DMS114 treated with DMSO at 0.1 percent for 48 hours (cell line): Measurements from ENCODE around the gene CD163.
A peak's percentile ranks its signal among the peaks of the same experiment; 100 is the strongest.
"Not testable (repeated sequence)": the region's sequence is repeated elsewhere in the genome, so short reads cannot be mapped to it uniquely, and the experiment has no call there.

ENCODE experiments used
- DNase-seq: peaks from one replicate; lab custom pipeline; 2025; ENCODE audit not compliant: unreplicated experiment; lab: John Stamatoyannopoulos, UW

The CD163 gene

DNA sequence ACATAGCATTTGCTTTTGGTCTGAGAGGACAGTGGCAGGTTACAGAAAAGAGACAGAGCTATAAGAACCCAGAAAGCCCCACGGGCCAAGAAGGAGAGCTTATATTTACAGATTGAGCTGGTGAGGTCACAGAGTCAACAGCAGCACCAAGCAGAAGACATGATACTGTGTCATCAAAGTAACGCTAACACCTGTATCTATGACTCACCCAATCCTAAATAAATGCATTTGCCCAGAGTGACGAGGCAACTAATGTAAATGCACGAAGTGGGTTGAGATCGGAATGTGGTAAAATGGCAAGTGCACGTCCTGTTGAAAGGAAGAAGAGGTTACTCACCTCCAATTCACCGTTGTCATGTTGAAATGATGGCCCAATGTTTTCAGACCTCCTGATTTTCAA is 52.9 kb downstream of the CD163 start:
- DNase-seq, result no peak

DNA sequence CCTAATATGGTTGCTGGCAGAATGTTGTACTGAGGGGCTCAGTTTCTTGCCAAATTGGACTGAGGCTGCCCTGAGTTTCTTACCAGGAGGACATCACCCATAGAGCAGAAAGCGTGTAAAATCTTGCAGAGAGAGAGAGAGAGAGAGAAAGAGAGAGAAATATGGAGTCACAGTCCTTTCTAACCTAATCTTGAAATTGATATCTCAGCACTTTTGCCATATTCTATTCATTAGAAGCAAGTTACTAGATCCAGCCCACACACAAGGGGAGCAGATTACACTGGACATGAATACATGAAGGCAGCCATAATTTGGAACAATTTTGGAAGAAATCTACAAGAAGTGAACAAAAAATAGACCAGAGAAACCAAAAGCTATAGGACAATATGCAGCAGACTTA is 55.5 kb downstream of the CD163 start:
- no peak for DNase-seq

DNA sequence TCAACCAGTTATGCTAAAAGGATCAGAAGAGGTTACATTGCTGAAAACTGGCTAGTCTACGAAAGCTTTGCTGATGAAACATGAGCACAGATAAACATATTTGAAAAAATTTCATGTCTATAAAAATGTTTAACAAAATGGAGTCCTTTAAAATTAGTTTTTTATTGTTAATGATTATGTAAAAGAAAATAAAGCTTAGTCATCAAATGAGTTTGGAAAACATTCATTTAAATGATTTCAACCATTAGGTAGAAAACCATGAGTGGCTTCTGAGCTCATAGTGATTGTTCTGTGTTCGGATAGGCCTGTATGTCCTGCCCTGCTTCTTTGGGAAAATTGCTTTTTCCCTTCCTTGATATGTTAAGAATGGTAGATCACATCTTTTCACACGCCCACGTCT is 59.0 kb downstream of the CD163 start:
- no peak for DNase-seq

DNA sequence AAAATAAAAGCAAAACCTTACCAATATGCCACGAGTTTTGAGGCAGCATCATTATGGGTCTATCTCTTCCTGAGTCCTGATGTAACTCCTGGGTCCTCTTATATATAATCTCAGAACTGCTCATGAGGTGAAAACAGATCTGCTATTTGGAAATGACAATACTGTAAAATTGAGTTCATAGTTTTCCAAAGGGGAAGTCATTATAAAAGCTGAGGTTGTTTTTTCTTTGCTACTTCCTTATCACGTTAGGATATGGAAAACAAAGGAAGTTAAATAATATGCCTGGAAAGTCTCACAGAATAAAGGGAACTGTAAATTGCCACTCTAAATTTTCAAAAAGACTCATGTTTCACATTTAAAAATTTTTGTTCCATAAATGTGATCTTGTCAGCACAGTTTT is 59.5 kb downstream of the CD163 start, which contains the start of gene CD163L1:
TSS of gene CD163L1 (minus strand) at position 78 of the 400 bp plus-strand sequence. CDS start at position 52, 26 bp downstream.
- no peak for DNase-seq

DNA sequence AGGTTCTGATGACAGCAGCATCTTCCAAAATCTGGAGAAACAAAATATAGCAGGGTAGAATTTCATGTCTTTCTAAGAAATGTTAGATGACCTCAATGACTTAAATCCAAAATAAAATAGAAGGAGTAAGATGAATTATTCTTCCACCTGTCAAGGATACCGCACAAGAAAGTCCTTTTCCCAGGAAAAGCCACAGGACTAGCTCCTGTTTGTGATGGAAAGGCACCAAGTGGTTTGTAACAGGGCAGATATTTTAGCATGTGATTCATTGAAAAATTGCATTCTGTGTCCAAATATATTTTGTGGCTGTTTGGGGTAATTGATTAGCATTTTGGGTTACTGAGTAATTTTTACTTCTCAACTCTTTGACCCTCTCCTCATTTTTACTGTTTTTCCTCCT is 62.4 kb downstream of the CD163 start:
- DNase-seq, result no peak

DNA sequence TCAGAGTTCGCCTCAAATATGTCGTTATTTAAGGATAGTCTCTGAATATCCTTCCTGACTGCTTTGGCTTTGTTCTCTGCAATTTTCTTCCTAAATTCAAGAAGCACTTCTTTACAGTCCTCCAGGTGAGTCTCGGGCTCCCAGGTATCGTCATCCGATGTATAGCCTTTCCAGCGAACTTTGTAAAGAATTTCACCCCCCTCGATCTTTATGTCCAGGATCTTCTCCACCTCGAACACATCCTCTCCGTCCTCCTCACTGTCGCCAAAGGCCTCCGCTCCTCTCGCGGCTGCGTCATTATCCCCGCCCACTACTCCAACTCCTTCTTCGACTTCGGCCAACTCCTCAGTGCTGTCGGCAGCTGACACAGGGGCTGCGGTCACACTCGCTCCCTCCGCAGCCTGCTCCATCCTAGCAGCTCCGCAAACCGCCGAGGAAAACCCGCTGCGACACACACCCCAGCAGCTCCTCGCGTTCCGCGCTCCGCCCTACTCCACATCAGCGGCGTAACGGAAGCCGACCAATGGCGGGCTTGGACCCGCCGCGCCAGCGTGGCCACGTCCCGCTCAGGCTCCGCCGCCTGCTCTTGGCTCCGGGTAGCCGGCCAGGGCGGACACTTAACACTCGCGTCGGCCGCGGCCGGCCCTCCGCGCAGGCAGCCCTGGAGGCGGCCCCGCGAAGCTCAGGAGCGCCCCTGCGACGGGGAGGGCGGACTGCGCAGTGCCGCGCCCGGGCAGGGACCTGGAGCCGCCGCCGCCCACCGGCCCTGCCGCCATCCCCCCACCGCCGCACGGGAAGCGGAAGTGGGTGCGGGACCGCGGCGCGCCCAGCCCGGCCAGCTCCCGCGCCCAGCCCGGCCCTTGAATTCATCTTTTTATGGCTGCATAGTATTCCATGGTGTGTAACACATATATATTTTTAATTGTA is 63.7 kb downstream of the CD163 start:
- peak; percentile 58 for DNase-seq

DNA sequence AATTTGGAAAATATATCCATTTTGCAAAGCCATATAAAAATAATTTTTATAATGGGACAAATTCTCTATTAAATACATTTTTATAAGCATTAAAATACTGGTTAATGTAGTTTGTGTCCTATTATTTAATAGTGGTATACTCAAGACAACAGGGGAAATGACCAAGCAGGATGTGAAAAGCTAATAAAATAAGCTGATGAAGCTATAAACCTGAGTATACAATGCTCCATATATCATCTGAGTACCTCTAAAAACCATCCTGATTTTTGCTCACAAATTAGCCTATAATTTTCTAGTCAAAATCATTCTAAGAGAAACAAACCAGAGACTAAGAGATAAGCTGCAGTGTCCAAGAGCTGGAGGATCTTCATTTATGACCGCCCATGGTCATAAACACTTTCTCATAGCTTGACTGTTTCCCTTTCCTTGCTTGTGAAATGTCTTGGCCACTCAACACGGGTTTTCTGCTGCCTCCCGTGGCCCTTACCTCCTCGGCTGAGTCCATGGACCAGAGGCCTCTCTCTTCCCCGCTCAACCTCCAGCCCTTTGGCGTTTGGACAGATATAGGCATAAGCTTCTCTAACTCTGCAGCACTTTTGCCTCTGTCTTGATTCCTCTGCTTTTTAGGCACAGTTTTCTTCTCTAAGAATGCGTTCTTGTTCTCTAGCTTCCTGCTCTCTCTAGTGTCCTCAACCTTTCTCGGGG is 65.1 kb downstream of the CD163 start:
- DNase-seq, result not testable (repeated sequence)

DNA sequence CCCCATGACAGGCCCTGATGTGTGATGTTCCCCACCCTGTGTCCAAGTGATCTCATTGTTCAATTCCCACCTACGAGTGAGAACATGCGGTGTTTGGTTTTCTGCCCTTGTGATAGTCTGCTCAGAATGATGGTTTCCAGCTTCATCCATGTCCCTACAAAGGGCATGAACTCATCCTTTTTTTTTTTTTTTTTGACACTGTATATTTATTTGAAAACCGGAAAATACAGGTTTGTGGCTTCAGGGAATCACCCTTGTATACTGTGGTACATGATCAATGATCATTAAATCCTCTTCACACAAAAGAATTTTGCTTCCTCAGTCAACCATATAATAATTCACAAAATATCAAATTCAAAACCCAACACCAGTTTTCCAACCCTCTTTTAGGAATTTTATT is 66.1 kb downstream of the CD163 start:
- DNase-seq, result not testable (repeated sequence)

DNA sequence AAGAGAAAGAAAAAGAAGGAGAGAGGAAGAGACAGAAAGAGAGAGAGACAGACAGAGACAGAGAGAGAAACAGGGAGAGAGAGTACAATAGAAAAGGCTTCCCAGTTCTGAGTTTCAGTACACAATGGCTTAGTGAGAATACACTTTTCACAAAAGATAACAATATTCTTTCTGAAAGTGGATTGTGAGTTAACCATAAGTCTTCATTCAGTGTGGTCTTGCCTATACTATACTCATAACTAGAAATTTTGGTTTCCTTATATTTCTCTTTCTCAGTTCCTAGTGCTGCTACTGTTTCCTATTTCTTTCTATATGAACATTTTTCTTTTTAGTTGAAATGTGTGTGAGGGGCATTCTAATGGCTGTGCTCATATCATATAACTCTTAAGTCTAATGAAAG is 68.9 kb downstream of the CD163 start:
- DNase-seq, result no peak

DNA sequence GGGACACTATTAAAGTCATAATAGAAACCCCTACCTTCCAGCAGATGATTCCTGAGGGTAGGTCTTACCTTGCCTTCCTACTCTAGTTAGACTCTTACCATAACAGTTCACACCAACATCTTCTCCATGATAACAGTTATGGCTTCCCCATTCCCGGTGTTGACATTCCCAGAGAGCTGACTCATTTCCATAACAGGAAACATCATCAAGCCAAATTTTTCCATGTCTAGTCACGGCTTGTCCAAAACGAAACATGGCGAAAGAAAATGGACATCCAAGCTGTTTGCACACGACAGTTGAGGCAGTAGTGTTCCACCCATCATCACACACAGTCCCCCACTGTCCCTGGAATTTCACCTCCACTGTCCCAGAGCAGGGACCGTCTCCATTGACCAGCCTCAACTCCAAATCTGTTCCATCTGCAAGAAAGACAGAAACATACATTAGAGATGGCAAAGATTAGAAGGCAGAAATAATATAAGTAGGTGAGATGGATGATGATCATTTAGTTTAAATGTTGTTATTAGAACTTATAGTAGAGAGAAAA is 70.2 kb downstream of the CD163 start:
- DNase-seq, result no peak

DNA sequence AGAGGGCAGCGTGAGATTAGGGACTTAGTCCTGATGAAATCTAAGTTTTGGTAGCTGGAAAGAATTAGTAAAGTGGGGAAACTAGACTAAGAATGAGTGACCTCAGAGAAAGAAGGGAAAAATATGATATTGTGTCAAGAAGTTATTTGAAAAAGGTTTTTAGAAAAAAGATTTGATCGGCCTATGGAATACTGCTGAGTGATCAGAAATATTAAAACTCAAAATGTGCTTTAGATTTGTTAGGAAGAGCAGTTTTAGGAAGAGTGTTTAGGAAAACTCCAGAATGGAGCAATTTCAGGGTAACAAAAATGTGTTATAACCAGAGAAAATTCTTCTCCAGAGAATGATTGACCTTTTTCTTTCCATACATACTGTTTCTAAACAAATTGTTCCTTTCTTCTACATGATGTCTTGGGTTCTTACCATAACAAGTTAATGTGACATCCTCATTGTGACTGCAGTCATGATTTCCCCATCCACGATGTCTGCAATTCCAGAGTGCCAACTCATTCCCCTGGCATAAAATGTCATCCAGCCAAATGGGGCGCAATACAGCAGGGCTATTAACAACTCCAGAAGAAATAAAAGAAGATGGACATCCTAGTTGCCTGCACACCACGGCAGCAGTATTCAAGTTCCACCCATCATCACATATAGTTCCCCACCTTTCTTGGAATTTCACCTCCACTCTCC is 71.4 kb downstream of the CD163 start:
- DNase-seq, result no peak
